GM21423 (cell line): ENCODE results near the gene SMIM1.
A peak's percentile ranks its signal among the peaks of the same experiment; 100 is the strongest.
"Not testable (repeated sequence)": the region's sequence is repeated elsewhere in the genome, so short reads cannot be mapped to it uniquely, and the experiment has no call there.

Experiments
- ATAC-seq: cut with Tn5 transposase; IDR thresholded peaks from one replicate; pipeline ENCODE4 v1.9.1; 2021; ENCODE audit warnings: mild to moderate bottlenecking, moderate library complexity; ENCODE audit not compliant: unreplicated experiment

The SMIM1 gene

GRCh38 chr1:3789421-3790300 is 17.1 kb downstream of the SMIM1 start:
- no peak for ATAC-seq

GRCh38 chr1:3790500-3790923 is 18.0 kb downstream of the SMIM1 start:
- ATAC-seq = no peak

- no peak for ATAC-seq
These were observed 18.4 kb downstream of the SMIM1 start for GRCh38 chr1:3790952-3791351.

GRCh38 chr1:3795453-3796214 is 23.1 kb downstream of the SMIM1 start:
- peak; percentile 21 for ATAC-seq

- peak; percentile 98 for ATAC-seq
These were observed 23.9 kb downstream of the SMIM1 start, which contains the start of gene LRRC47 for GRCh38 chr1:3796215-3797061. Gene LRRC47 (minus strand): TSS chr1:3796498. CDS start chr1:3796476, 22 bp downstream.

- ATAC-seq = no peak
These were observed 27.6 kb downstream of the SMIM1 start for GRCh38 chr1:3799976-3800685.

- not testable (repeated sequence) for ATAC-seq
These were observed 28.2 kb downstream of the SMIM1 start for GRCh38 chr1:3800795-3801194.

- no peak for ATAC-seq
These were observed 31.5 kb downstream of the SMIM1 start for GRCh38 chr1:3803905-3804626.

- ATAC-seq = not testable (repeated sequence)
These were observed 32.0 kb downstream of the SMIM1 start for GRCh38 chr1:3804627-3804944.

GRCh38 chr1:3805038-3805437 is 32.5 kb downstream of the SMIM1 start:
- no peak for ATAC-seq

- no peak for ATAC-seq
These were observed 35.2 kb downstream of the SMIM1 start for GRCh38 chr1:3807769-3808168.

- no peak for ATAC-seq
These were observed 37.1 kb downstream of the SMIM1 start for GRCh38 chr1:3809680-3810079.

GRCh38 chr1:3810149-3810761 is 37.7 kb downstream of the SMIM1 start:
- not testable (repeated sequence) for ATAC-seq

- no peak for ATAC-seq
These were observed 39.0 kb downstream of the SMIM1 start for GRCh38 chr1:3811595-3811911.

- ATAC-seq = no peak
These were observed 41.5 kb downstream of the SMIM1 start for GRCh38 chr1:3814065-3814464.

- ATAC-seq = no peak
These were observed 42.4 kb downstream of the SMIM1 start for GRCh38 chr1:3814771-3815561.

GRCh38 chr1:3816331-3817137 is 44.0 kb downstream of the SMIM1 start:
- no peak for ATAC-seq
